Suppressor macrophage treated with lipopolysaccharide for 1 hour (primary cell): ENCODE data around the gene PIEZO1.

Source experiments
- DNase-seq, 3 donors: peaks; one replicate each; pipeline ENCODE4 v3.0.0-alpha.2; 2020 to 2022

The PIEZO1 gene

GRCh38 chr16:88764913-88765349 is 20.1 kb downstream of the PIEZO1 start:
- no peak for DNase-seq

- no peak for DNase-seq
Measured at GRCh38 chr16:88764080-88764479, 20.9 kb downstream of the PIEZO1 start.

GRCh38 chr16:88763502-88764053 is 21.4 kb downstream of the PIEZO1 start:
- no peak for DNase-seq

GRCh38 chr16:88762941-88763340 is 22.1 kb downstream of the PIEZO1 start:
- DNase-seq = no peak

- DNase-seq = no peak
Measured at GRCh38 chr16:88762258-88762870, 22.7 kb downstream of the PIEZO1 start.

GRCh38 chr16:88761830-88762229 is 23.2 kb downstream of the PIEZO1 start:
- no peak for DNase-seq

- no peak for DNase-seq
Measured at GRCh38 chr16:88761143-88761534, 23.9 kb downstream of the PIEZO1 start.

- no peak for DNase-seq
Measured at GRCh38 chr16:88760424-88761142, 24.4 kb downstream of the PIEZO1 start.

- DNase-seq = no peak
Measured at GRCh38 chr16:88759976-88760350, 25.1 kb downstream of the PIEZO1 start.

GRCh38 chr16:88759245-88759975 is 25.6 kb downstream of the PIEZO1 start:
- peak in 1 of 3 donors; percentile 45 for DNase-seq

GRCh38 chr16:88758944-88759244 is 26.1 kb downstream of the PIEZO1 start:
- DNase-seq = no peak

GRCh38 chr16:88758227-88758943 is 26.6 kb downstream of the PIEZO1 start:
- DNase-seq = no peak

- no peak for DNase-seq
Measured at GRCh38 chr16:88755745-88756443, 29.1 kb downstream of the PIEZO1 start.

GRCh38 chr16:88754912-88755744 is 29.9 kb downstream of the PIEZO1 start:
- peak in 1 of 3 donors; percentile 47 for DNase-seq

GRCh38 chr16:88754109-88754911 is 30.7 kb downstream of the PIEZO1 start:
- no peak for DNase-seq

- DNase-seq = no peak
Measured at GRCh38 chr16:88753602-88754001, 31.4 kb downstream of the PIEZO1 start.

- no peak for DNase-seq
Measured at GRCh38 chr16:88753191-88753590, 31.8 kb downstream of the PIEZO1 start.

GRCh38 chr16:88752386-88753002 is 32.5 kb downstream of the PIEZO1 start:
- no peak for DNase-seq

- DNase-seq = no peak
Measured at GRCh38 chr16:88750854-88751253, 34.2 kb downstream of the PIEZO1 start.

- DNase-seq = no peak
Measured at GRCh38 chr16:88749358-88749757, 35.7 kb downstream of the PIEZO1 start.
